Left colon (tissue), 2 donors: ENCODE data around the gene PGBD1. TPM values are rescaled to one million over a fixed set of nuclear protein-coding genes. Genes with fewer than 3 reads are reported as not detected.
"Not testable (repeated sequence)": the region's sequence is repeated elsewhere in the genome, so short reads cannot be mapped to it uniquely, and the experiment has no call there.

Source experiments
- ATAC-seq: fragments of 200-7000 bp; cut with Tn5 transposase; one replicate; pipeline ENCODE4 v1.9.1; 2020; ENCODE audit warnings: mild to moderate bottlenecking, moderate library complexity
- DNase-seq, 2 donors: peaks; one replicate each; pipeline ENCODE4 v3.0.0-alpha.2; 2020
- intact Hi-C, 2 donors: fragments of 100-400 bp; cut with DNase I in 1 of 2; cut with micrococcal nuclease in 1 of 2; formaldehyde crosslinking; loops; one replicate each; pipeline versions ENCODE4 v1.11.2 to v1.14.0; 2022; cut with DNase I, micrococcal nuclease
- total RNA-seq, 2 donors: library from RNA; stranded (reverse); fragmentation: NEBNext Ultra II Directional; extraction: Animal tissue kit (Norgen Biotek cat#: 25700); gene quantifications; one replicate each; pipeline ENCODE4 v1.2.1, GENCODE V29; 2021
- donor health status: DM: no; HTN: no; CAD: no.
- donor health status: DM: yes; HTN: yes; CAD: no.

Gene PGBD1
- total RNA-seq, 2 donors from 2014 or later, result 1.4 to 1.5 TPM

GRCh38 chr6:28266962-28267694 is 14.2 kb upstream of the PGBD1 start, which contains the start of gene ZSCAN26:
ZSCAN26 (plus strand) TSS chr6:28267143; CDS start chr6:28271920, 4,777 bp downstream.
- ATAC-seq, result peak; percentile 99
- intact Hi-C loops, result loop anchor here in 1 of 2 donors (10.0 kb wide), 1 partner anchor 88 kb away; no protein-coding TSS in a partner anchor
- DNase-seq, result peak; percentile 80 to 88

GRCh38 chr6:28267695-28268059 is 13.7 kb upstream of the PGBD1 start:
- intact Hi-C loops, result loop anchor here in 1 of 2 donors (10.0 kb wide), 1 partner anchor 87 kb away; no protein-coding TSS in a partner anchor
- DNase-seq, result no peak
- no peak for ATAC-seq

GRCh38 chr6:28269492-28269891 is 11.9 kb upstream of the PGBD1 start:
- ATAC-seq, result no peak
- intact Hi-C loops, result loop anchor here in 1 of 2 donors (10.0 kb wide), 1 partner anchor 85 kb away; no protein-coding TSS in a partner anchor

GRCh38 chr6:28274888-28275287 is 6.5 kb upstream of the PGBD1 start:
- intact Hi-C loops, result no loop called here
- ATAC-seq (no peak), DNase-seq (no peak)

More at GRCh38 chr6:28269492-28269891, 11.9 kb upstream of the PGBD1 start:
- DNase-seq, result no peak

DNA sequence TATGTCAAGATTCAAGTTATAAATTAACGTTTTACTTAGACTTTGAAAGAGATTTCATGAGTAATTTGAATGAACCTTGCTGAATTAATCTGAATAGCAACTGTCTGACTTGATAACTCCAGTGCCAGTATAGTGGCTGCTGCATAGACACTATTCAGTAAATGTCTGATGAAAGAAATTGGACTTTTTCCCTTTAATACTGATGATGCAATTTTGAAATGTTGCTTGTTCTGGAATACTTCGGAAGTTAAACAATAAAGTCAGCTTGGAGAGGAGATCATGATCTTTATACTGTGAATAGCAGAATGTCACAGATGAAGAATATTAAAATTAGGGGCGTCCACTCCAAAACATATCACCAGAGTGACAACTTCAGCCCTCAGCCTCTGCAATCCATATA is 3.6 kb upstream of the PGBD1 start:
- intact Hi-C loops, result no loop called here
- ATAC-seq, result no peak

DNA sequence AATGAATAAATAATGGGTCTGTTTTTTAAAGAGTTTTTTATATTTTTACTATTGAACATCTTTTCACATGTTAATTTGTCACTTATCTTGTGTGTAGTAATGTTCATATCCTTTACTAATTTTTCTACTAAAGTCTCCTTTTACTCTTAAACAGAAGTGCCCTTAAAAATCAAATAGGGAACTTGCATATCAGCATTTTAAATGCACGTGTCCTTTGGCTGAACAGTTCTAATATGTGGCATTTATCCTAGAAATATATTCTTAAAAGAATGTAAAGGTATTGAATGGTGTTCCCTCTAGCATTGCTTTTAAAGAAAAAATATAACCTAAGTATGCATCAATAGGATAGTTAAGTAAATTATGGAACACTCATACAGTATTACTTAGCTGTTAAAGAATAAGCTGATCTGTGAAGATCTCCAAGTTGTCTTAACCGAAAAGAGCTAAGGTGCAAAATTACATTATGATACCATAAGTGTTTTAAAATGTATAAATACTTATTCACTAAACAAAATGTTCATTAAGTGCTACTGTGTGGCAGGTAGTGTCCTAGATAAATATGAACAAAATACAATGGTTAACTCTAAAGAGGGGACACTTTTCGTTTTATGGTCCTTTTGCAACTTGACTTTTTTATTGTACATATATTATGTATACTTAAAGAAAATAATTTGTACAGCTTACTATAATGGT is 631 bp upstream of the PGBD1 start:
- ATAC-seq, result no peak
- intact Hi-C loops, result no loop called here
- no peak for DNase-seq

More for the DNA sequence above, 3.6 kb upstream of the PGBD1 start:
- no peak for DNase-seq

GRCh38 chr6:28282926-28283325 is 1.6 kb downstream of the PGBD1 start:
- intact Hi-C loops, result no loop called here
- no peak for DNase-seq
- ATAC-seq, result no peak

- no peak for DNase-seq
- ATAC-seq, result no peak
- intact Hi-C loops, result no loop called here
These were observed 10.2 kb downstream of the PGBD1 start for GRCh38 chr6:28291573-28291972.

GRCh38 chr6:28295326-28295725 is 14.0 kb downstream of the PGBD1 start:
- intact Hi-C loops, result no loop called here
- ATAC-seq, result no peak
- DNase-seq, result no peak

DNA sequence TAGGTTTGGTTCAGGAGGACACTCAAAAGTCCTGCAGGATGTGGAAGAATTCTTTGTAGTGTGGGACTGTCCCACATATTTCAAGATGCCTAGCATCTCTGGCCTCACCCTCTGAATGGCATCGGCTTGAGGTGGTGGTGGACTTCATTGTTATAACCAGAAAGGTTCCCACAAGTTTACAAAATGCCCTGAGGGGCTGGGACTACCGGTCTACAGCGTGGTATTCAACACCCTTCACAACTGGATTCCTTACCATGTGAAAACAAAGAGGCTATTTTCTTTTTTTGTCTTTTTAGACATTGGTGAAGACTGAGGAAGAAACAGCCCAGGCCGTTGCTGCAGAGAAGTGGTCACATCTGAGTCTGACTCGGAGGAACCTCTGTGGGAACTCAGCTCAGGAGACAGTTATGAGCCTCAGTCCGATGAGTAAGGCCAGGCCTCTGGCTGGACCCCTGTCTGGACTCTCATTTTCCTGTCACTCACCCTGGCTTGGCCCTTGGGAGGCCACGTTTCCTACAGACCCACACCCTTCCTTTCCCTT is 15.2 kb downstream of the PGBD1 start:
- no peak for ATAC-seq
- intact Hi-C loops, result no loop called here
- DNase-seq, result no peak

- intact Hi-C loops, result no loop called here
- DNase-seq (no peak), ATAC-seq (no peak)
These were observed 22.2 kb downstream of the PGBD1 start for GRCh38 chr6:28303570-28303969.

DNA sequence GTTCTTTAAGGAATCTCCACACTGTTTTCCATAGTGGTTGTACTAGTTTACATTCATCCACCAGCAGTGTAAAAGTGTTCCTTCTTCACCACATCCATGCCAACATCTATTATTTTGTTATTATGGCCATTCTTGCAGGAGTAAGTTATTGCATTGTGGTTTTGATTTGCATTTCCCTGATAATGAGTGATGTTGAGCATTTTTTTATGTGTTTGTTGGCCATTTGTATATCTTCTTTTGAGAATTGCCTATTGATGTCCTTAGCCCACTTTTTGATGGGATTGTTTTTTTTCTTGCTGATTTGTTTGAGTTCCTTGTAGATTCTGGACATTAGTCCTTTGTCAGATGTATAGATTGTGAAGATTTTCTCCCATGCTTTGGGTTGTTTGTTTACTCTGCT is 25.0 kb downstream of the PGBD1 start:
- DNase-seq, ATAC-seq, intact Hi-C loops: not testable (repeated sequence)

- ATAC-seq, result no peak
- no peak for DNase-seq
- intact Hi-C loops, result no loop called here
These were observed 29.9 kb downstream of the PGBD1 start for GRCh38 chr6:28311139-28311823.

- intact Hi-C loops, result no loop called here
- ATAC-seq, result no peak
- no peak for DNase-seq
These were observed 31.6 kb downstream of the PGBD1 start for GRCh38 chr6:28312939-28313338.

DNA sequence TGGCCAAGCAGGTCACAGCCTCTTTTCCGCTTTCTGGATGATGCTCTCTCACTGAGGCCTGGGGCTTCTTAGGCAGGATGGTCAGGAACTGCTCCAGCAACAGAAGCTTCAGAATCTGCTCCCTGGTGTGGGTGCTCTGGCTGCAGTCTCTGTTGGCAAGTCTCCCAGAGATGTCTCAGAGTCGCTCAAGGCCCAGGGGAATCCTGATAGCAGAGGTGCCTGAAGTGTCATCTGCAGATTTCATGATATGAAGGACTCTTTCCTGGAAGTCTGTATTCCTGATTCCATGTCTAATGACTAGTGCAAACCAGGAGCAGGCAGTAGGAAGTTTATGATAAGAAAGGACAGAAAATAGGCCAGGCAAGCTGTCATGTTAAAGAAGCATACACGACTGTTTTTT is 34.3 kb downstream of the PGBD1 start:
- intact Hi-C loops, result no loop called here
- DNase-seq, result no peak

DNA sequence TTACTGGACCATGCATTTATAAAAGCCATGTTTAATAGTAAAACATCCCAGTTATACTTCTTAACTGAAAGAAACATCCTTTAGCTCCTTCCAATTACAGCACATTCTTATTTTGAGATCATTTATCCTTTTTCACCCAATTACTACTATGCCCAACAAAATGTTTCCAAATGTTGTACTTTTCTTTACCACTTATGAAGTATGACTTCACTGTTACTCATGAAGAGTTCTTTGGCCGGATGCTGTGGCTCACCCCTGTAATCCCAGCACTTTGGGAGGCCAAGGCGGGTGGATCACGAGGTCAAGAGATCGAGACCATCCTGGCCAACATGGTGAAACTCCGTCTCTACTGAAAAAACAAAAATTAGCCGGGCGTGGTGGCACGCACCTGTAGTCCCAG is 36.5 kb downstream of the PGBD1 start:
- DNase-seq, ATAC-seq, intact Hi-C loops: not testable (repeated sequence)

More for the DNA sequence above, 34.3 kb downstream of the PGBD1 start:
- no peak for ATAC-seq

DNA sequence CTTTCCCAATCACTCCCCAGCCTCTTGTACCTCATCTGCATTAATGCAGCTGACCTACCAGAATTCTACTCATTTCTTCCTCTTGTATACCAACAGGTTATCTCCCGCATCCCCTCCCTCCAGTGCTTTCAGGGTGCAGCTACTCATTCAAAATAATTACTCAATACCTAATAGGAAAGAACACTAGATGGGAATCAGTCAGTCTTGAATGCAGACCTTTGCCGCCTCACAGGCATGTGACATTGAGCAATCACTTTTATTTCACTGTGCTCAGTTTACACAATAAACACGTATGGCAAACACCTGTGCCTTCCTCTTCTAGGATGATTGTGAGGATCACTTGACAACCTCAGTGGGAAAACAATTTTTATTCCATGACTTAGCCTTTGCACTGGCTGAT is 41.3 kb downstream of the PGBD1 start:
- intact Hi-C loops, result no loop called here
- ATAC-seq (no peak), DNase-seq (no peak)

- ATAC-seq, result no peak
- no peak for DNase-seq
- intact Hi-C loops, result no loop called here
These were observed 42.5 kb downstream of the PGBD1 start for GRCh38 chr6:28323813-28324424.

- intact Hi-C loops, result no loop called here
- no peak for DNase-seq
- no peak for ATAC-seq
These were observed 45.1 kb downstream of the PGBD1 start for GRCh38 chr6:28326371-28326948.
